A673 (cell line): ENCODE measurements around the gene NLRP9. TPM values are rescaled to one million over a fixed set of nuclear protein-coding genes. Genes with fewer than 3 reads are reported as not detected.
A peak's percentile ranks its signal among the peaks of the same experiment; 100 is the strongest.

ENCODE experiments used
- BruUV-seq: library from RNA; stranded (reverse); fragments of 400-500 nt; replicated peaks from 2 replicates; lab custom pipeline; 2021; lab: Mats Ljungman, UMichigan
- CTCF ChIA-PET: fragments of 300-600 bp; sonication (Branson Sonifier 250); formaldehyde crosslinking; loops from one replicate; lab custom pipeline; 2022; ENCODE audit warnings: antibody characterized with exemption; lab: Charles Lee
- POLR2A ChIA-PET: fragments of 300-600 bp; sonication (Branson Sonifier 250); formaldehyde crosslinking; loops from one replicate; lab custom pipeline; 2022; ENCODE audit warnings: antibody characterized with exemption; ENCODE audit not compliant: low non-redundant PET; lab: Charles Lee
- DNase-seq: peaks from one replicate; pipeline ENCODE4 v3.0.0-alpha.2; 2015; ENCODE audit warnings: low spot score
- H3K27ac ChIP-seq: fragments of 200-600 bp; sonication (generic); 2 replicates; pipeline ENCODE4 v1.5.1; 2016; ENCODE audit warnings: mixed run types, low read depth, mild to moderate bottlenecking, mixed read lengths, antibody characterized with exemption, low read length; ENCODE audit not compliant: poor library complexity, severe bottlenecking
- H3K27me3 ChIP-seq: fragments of 200-600 bp; sonication (generic); replicated peaks from 2 replicates; pipeline ENCODE4 v1.6.1; 2017; ENCODE audit warnings: mixed run types, low read depth, mild to moderate bottlenecking, mixed read lengths, antibody characterized with exemption, low read length; ENCODE audit not compliant: insufficient read depth, poor library complexity
- H3K36me3 ChIP-seq: fragments of 200-600 bp; sonication (generic); 2 replicates; pipeline ENCODE4 v1.6.1; 2016; ENCODE audit warnings: mixed run types, mild to moderate bottlenecking, mixed read lengths, antibody characterized with exemption, low read length; ENCODE audit not compliant: insufficient read depth, poor library complexity, severe bottlenecking
- H3K4me1 ChIP-seq: fragments of 200-600 bp; sonication (generic); 2 replicates; pipeline ENCODE4 v1.6.1; 2017; ENCODE audit warnings: mixed run types, mild to moderate bottlenecking, mixed read lengths, antibody characterized with exemption, low read length; ENCODE audit not compliant: insufficient read depth, poor library complexity, severe bottlenecking
- H3K4me3 ChIP-seq: fragments of 200-600 bp; sonication (generic); 2 replicates; pipeline ENCODE4 v1.5.1; 2016; ENCODE audit warnings: low read depth, mixed run types, mild to moderate bottlenecking, mixed read lengths, low read length; ENCODE audit not compliant: poor library complexity, severe bottlenecking
- H3K9me3 ChIP-seq: fragments of 200-600 bp; sonication (generic); 2 replicates; pipeline ENCODE4 v1.6.1; 2016; ENCODE audit warnings: mixed run types, low read depth, mild to moderate bottlenecking, mixed read lengths, antibody characterized with exemption, low read length; ENCODE audit not compliant: poor library complexity, severe bottlenecking
- EZH2 ChIP-seq: fragments of 200-600 bp; sonication (generic); IDR thresholded peaks from 2 replicates; pipeline ENCODE4 v1.6.1; 2017; ENCODE audit warnings: borderline replicate concordance, low read depth, mild to moderate bottlenecking, mixed read lengths, antibody characterized with exemption, low read length; ENCODE audit not compliant: poor library complexity, severe bottlenecking
- intact Hi-C: fragments of 100-400 bp; cut with micrococcal nuclease; formaldehyde crosslinking; loops from one replicate; pipeline ENCODE4 v1.10.0; 2022; ENCODE audit not compliant: unreplicated experiment
- total RNA-seq: library from RNA; stranded (reverse); gene quantifications from 2 replicates; pipeline ENCODE4 v1.2.3, GENCODE V29; 2021
- TF ChIP-seq, protein P1 (sequence below): fragments of 300-800, 200-600 bp; sonication (generic); conservative IDR thresholded peaks from 2 replicates; pipeline ENCODE4 v1.5.1; 2017; ENCODE audit warnings: low read depth, mild to moderate bottlenecking, antibody characterized with exemption, low read length, moderate library complexity, mixed read lengths

The NLRP9 gene
- total RNA-seq, 1 experiment from 2014 or later, result not detected

DNA sequence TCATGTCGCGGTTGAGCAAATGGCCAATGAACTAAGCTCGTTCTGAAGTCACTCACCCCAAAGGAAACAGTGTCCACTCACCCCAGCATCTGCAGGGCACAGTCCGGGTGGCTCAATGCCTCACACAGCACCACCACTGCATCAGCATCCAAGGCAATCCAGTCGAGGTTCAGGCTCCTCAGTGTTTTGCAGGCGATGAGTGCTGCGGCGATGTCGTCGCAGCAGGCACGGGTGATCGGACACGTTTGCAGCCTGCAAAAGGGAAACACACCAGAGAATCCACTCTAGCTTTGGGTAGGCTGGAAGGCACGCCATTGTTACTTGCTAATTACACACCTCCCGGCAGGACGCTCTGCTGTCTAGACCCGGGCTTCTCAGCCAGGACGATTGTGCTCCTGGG, 26.5 kb downstream of the NLRP9 start:
- Histone ChIP-seq H3K36me3 (no peaks in the 10 kb centered on the region), H3K27me3 (peaks cover 13% of the 10 kb centered on the region), H3K4me1 (no peaks in the 10 kb centered on the region), H3K4me3 (no peak overlapping the region), H3K27ac (no peak overlapping the region), H3K9me3 (no peaks in the 10 kb centered on the region)
- TF ChIP-seq EZH2, result no peak
- TF ChIP-seq, protein P1, sequence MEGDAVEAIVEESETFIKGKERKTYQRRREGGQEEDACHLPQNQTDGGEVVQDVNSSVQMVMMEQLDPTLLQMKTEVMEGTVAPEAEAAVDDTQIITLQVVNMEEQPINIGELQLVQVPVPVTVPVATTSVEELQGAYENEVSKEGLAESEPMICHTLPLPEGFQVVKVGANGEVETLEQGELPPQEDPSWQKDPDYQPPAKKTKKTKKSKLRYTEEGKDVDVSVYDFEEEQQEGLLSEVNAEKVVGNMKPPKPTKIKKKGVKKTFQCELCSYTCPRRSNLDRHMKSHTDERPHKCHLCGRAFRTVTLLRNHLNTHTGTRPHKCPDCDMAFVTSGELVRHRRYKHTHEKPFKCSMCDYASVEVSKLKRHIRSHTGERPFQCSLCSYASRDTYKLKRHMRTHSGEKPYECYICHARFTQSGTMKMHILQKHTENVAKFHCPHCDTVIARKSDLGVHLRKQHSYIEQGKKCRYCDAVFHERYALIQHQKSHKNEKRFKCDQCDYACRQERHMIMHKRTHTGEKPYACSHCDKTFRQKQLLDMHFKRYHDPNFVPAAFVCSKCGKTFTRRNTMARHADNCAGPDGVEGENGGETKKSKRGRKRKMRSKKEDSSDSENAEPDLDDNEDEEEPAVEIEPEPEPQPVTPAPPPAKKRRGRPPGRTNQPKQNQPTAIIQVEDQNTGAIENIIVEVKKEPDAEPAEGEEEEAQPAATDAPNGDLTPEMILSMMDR, result no peak
- CTCF ChIA-PET, result interaction anchor here (0.6 kb wide), 1 partner anchor 208 kb away, joined by 5 read pairs; no protein-coding TSS in a partner anchor
- POLR2A ChIA-PET, result no interaction called here
- BruUV-seq, result no TSS peak
- no peak for DNase-seq
- intact Hi-C loops, result no loop called here

DNA sequence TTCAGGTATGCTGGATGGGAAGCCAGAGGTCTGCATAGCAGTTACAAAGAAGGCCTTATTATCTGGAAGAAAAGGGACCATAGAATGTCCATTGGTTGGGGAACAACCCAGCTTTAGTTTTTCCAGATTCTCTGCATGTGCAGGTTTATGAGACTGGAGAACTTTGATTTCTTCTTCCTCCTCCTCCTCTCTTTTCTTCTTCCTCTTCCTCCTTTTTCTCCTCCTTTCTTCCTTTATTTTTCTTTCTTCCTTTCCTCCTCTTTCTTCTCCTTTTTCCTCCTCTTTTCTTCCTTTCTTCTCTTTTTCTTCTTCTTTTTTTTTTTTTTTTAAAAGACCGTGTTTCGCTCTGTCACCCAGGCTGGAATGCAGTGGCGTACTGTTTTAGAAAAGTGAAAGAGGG, 32.2 kb downstream of the NLRP9 start:
- Histone ChIP-seq H3K9me3 (no peaks in the 10 kb centered on the region), H3K4me3 (no peak overlapping the region), H3K27ac (no peak overlapping the region), H3K27me3 (no peaks in the 10 kb centered on the region), H3K36me3 (peaks cover 5% of the 10 kb centered on the region), H3K4me1 (no peaks in the 10 kb centered on the region)
- TF ChIP-seq, protein P1, result no peak
- TF ChIP-seq EZH2, result no peak
- ChIA-PET CTCF (no interaction called here), POLR2A (no interaction called here)
- no TSS peak for BruUV-seq
- DNase-seq, result no peak
- intact Hi-C loops, result no loop called here

DNA sequence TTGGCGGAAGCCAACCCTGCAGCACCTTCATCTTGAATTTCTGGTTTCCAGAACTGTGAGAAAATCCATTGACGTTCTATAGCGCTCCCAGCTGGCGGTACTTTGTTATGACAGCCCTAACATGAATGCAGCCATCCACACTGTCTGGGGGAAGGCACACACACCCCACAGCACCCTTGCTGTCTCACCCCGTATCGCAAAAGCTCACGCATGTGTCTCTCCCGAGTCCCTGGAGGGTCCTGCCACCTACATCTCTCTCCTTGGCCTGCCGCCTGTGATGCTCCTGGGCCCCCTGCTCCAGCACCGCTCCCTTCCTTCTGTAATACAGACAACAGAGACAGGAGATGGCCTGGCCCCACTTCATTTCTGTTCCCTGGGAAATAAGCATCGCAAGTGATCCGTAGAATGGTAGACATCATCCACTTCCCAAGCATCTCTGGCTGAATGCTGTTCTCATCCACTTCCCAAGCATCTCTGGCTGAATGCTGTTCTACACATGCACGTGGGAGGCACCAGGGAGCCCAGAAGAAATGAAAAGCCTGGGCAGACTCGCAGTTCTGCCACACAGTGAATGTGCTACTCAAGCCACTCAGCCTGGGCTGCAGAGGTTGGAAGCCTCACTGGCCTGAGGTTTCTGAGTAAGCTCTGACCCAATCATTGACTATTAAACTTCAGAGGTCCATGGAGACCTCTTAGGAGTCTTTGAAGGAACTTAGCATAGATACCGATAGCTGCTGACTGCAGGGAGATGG, 33.5 kb downstream of the NLRP9 start:
- no peaks in the 10 kb centered on the region for H3K9me3 ChIP-seq
- H3K4me3 ChIP-seq, result no peak overlapping the region
- peak; percentile 22 for DNase-seq
- TF ChIP-seq EZH2, result no peak
- TF ChIP-seq, protein P1, result no peak; the same call in 1 of the 2 replicates
- BruUV-seq, result no TSS peak
- H3K36me3 ChIP-seq, result peaks cover 5% of the 10 kb centered on the region
- CTCF ChIA-PET, result interaction anchor here (0.5 kb wide), 1 partner anchor 70 kb away, joined by 5 read pairs; no protein-coding TSS in a partner anchor
- no peaks in the 10 kb centered on the region for H3K27me3 ChIP-seq
- no peaks in the 10 kb centered on the region for H3K4me1 ChIP-seq
- no peak overlapping the region for H3K27ac ChIP-seq
- intact Hi-C loops, result no loop called here
- POLR2A ChIA-PET, result no interaction called here
